GM18867 (cell line): ENCODE data around the gene VPS35.

Source experiments
- ATAC-seq: cut with Tn5 transposase; IDR thresholded peaks from one replicate; pipeline ENCODE4 v1.9.1; 2021; ENCODE audit warnings: mild to moderate bottlenecking, moderate library complexity; ENCODE audit not compliant: unreplicated experiment

The VPS35 gene

GRCh38 chr16:46620266-46621005 is 68.5 kb downstream of the VPS35 start:
- ATAC-seq: peak; percentile 16

GRCh38 chr16:46618516-46618915 is 70.5 kb downstream of the VPS35 start:
- ATAC-seq: no peak

- ATAC-seq: no peak
These were observed 75.0 kb downstream of the VPS35 start for GRCh38 chr16:46614006-46614405.

- no peak for ATAC-seq
These were observed 75.6 kb downstream of the VPS35 start for GRCh38 chr16:46613352-46613751.

GRCh38 chr16:46612121-46612520 is 76.9 kb downstream of the VPS35 start:
- ATAC-seq: peak; percentile 72

GRCh38 chr16:46607529-46607928 is 81.4 kb downstream of the VPS35 start:
- no peak for ATAC-seq

GRCh38 chr16:46606231-46606630 is 82.7 kb downstream of the VPS35 start:
- ATAC-seq: no peak
